GM18519 (cell line): ENCODE data around the gene LTBP4.

Experiments
- ATAC-seq: cut with Tn5 transposase; IDR thresholded peaks from one replicate; pipeline ENCODE4 v1.9.1; 2021; ENCODE audit warnings: mild to moderate bottlenecking, moderate library complexity; ENCODE audit not compliant: unreplicated experiment, low FRiP score

The LTBP4 gene

GRCh38 chr19:40596608-40597328 is 4.4 kb upstream of the LTBP4 start:
- no peak for ATAC-seq

DNA sequence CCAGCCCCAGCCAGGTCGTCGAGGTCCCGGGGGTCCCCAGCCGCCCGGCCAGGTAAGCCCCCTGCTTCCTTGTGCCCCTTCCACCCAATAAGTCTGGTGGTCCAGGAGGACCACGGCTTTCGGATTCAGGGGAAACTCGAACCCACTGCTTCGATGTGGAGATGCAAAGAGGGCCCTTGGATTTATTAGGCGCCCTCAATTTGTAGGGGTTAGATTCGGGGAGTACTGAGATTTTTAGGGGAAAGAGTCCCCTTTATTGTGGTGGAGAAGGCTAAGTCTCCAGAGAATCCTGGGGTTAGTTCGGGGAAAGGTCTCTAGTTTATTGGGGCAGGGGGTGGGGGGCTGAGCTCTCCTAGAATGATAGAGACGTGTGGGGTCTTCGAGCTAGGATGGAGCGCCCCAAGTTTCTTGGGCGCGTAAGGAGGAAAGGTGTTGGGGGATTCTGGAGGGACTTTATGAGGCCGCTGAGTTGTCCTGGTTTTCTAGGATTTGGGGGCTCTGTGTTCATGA is 3.8 kb upstream of the LTBP4 start:
- ATAC-seq: no peak

DNA sequence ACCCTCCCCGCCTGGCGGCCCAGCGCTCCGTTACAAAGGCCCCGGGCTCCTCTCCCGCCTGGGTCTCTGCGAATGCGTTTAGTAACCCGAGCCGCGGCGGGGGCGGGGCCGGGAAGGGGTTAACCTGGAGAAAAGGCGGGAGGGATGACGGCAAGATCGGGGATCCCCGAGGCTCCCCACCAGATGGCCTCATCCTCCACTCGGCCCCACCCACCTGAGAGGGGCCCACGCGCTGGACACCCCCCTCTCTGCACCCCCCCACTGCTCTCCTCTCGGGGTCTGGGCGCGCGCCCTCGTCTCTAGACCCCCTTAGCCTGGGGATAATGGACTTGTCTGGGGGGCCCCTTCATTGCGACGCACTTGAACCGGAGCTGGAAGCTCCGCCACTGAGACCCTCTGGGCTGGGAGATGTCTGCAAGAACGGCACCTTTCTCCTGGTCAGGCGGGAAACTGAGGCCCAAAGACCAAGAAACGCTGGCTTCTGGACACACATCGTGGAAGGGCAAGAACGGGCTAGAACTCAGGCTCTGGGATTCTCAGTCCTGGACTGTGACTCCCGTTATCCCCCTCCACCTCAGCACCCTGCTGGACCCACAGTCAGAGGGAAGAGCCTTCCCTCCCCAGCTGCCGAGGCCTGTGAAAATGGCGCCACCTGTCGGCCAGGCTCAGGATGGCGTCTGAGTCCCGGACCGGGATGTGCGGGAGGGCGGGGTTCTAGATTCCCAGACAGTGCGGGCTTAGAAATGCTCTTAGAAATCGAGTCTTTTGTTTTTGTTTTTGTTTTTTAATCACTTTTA is 2.9 kb upstream of the LTBP4 start:
- ATAC-seq: no peak

- no peak for ATAC-seq
Observed at GRCh38 chr19:40598918-40599307, 2.3 kb upstream of the LTBP4 start.

GRCh38 chr19:40599331-40599901 is 1.8 kb upstream of the LTBP4 start:
- ATAC-seq: no peak

GRCh38 chr19:40599902-40600569 is 1.1 kb upstream of the LTBP4 start:
- no peak for ATAC-seq

- no peak for ATAC-seq
Observed at GRCh38 chr19:40600570-40601133, 517 bp upstream of the LTBP4 start.

GRCh38 chr19:40603071-40603388 is 1.9 kb downstream of the LTBP4 start:
- no peak for ATAC-seq

- peak; percentile 48 for ATAC-seq
Observed at GRCh38 chr19:40603389-40604170, 2.4 kb downstream of the LTBP4 start.

- ATAC-seq: no peak
Observed at GRCh38 chr19:40604171-40604646, 3.0 kb downstream of the LTBP4 start.

GRCh38 chr19:40604647-40605215 is 3.6 kb downstream of the LTBP4 start:
- no peak for ATAC-seq

GRCh38 chr19:40605216-40605971 is 4.2 kb downstream of the LTBP4 start:
- no peak for ATAC-seq

DNA sequence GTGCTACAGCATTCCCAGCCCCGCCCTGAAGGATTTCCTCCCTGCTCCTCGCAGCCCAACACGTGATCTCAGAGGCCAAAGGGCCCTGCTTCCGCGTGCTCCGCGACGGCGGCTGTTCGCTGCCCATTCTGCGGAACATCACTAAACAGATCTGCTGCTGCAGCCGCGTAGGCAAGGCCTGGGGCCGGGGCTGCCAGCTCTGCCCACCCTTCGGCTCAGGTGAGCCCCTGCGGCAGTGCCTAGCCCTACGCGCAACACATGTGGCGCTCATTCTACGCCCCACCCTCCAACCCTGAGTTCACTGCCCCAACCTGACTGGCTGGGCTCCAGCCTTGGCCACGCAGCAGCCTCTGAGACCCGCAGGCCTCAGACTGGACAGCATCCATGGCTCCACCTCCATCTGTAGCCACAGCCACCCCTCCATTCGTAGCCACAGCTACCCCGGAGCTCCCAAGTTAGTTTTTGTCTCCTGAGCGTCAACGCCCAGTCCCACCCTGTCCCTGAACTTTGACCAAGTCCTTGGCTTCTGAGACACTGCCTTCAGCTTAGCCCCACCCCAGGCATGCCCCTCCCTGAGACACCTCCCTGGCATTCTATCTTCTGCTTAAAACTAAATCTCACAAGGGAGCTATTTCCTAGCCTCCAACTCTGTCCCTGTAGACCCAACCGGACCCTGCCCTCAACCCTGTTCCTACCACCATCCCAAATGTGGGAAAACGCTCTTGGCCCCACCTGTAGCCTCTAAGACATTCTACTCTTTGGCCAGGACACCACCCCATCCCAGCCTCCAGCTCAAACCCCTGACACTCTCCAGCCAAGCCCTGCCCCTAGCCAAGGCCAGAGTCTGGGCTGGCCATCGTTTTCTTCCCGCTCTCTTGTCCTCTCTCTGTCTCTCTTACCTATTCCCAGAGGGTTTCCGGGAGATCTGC is 6.4 kb downstream of the LTBP4 start:
- ATAC-seq: no peak

DNA sequence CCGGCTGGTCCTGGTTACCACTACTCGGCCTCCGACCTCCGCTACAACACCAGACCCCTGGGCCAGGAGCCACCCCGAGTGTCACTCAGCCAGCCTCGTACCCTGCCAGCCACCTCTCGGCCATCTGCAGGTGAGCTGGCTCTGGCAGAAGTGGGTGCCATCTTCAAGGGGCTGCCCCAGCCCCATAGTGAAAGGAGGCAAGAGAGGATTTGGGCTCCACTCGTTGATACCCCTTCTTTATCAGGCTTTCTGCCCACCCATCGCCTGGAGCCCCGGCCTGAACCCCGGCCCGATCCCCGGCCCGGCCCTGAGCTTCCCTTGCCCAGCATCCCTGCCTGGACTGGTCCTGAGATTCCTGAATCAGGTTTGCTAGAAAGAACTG is 7.1 kb downstream of the LTBP4 start:
- no peak for ATAC-seq

- ATAC-seq: no peak
Observed at GRCh38 chr19:40608957-40609356, 7.8 kb downstream of the LTBP4 start.

GRCh38 chr19:40609561-40610395 is 8.6 kb downstream of the LTBP4 start:
- no peak for ATAC-seq
